AG09319 (cell line): ENCODE results near the gene ADAMTS19.

Experiments used
- DNase-seq: peaks from one replicate; pipeline ENCODE4 v3.0.0-alpha.2; 2010; ENCODE audit warnings: low read depth; ENCODE audit errors: extremely low read depth
- TF ChIP-seq, protein P1 (sequence below): IDR thresholded peaks from 2 replicates; pipeline ENCODE4 v1.5.1; 2011; ENCODE audit warnings: low read depth, mild to moderate bottlenecking, inconsistent platforms, low read length, moderate library complexity

ADAMTS19 gene

DNA sequence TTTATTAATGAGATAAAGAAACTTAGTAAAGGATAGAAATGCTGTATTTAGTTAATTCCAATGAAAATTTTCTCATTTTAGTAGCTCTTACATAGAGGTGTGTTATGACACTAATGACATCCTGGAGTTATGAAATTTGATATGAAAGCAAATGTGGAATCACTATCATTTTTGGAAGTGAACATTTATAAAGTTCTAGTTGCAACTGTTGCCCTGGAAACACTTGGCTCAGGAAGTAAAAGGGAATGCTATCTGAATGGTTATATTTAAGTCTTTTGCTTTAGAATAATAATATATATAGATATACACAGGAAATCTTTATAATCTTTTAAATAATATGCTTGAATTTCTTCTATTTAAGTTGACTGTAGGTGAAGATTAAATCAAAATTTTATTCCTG, 16.7 kb downstream of the ADAMTS19 start:
- no peak for DNase-seq
- TF ChIP-seq, protein P1, sequence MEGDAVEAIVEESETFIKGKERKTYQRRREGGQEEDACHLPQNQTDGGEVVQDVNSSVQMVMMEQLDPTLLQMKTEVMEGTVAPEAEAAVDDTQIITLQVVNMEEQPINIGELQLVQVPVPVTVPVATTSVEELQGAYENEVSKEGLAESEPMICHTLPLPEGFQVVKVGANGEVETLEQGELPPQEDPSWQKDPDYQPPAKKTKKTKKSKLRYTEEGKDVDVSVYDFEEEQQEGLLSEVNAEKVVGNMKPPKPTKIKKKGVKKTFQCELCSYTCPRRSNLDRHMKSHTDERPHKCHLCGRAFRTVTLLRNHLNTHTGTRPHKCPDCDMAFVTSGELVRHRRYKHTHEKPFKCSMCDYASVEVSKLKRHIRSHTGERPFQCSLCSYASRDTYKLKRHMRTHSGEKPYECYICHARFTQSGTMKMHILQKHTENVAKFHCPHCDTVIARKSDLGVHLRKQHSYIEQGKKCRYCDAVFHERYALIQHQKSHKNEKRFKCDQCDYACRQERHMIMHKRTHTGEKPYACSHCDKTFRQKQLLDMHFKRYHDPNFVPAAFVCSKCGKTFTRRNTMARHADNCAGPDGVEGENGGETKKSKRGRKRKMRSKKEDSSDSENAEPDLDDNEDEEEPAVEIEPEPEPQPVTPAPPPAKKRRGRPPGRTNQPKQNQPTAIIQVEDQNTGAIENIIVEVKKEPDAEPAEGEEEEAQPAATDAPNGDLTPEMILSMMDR, result no peak

DNA sequence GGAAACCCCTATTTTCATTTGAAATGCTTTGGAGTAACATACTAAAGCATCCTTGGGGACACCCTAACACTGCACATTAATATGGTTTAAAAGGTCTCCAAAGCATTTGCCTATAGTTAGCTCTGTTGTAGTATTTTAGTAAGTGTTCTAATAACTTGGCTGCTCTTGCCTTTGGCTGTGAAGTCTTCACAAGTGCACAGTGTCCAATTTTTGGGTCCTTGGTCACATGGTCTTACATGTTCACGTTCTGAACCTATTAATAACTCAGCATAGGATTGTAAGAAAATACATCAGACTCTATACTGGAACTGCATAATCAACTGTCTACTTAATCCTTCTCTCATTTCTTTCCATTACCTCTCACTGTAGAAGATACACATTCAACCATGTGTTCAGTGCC, 17.4 kb downstream of the ADAMTS19 start:
- DNase-seq, result no peak
- TF ChIP-seq, protein P1, result no peak

DNA sequence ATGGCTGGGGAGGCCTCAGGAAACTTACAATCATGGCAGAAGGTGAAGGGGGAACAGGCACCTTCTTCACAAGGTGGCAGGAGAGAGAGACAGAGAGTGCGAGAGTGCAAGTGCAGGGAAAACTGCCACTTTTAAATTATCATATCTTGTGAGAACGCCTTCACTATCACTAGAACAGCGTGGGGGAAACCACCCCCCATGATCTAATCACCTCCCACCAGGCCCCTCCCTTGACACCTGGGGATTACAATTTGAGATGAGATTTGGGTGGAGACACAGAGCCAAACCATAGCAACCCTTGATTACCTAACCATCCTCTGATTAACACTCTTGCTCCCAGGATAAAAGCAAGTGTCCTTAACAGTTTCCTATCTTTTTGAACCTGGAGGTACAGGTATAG, 21.1 kb downstream of the ADAMTS19 start:
- no peak for DNase-seq
- TF ChIP-seq, protein P1, result no peak

DNA sequence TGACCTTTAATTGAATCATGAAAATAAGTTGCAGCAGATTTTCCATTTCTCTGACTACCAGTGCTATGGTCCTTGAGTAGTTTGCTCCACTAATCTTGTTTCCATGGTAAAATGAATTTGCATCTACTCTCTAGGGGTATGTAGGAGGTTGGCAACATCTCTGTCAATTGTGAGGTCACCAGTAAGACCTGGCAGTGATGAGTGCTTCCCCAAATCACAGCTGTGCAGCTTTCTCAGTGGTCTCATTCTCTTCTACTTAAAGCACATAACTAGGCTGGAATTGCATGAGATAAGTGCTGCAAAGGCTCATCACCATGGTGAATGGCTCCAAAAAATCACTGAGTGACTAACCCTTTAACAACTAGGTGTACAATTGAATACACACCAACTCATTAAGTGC, 36.3 kb downstream of the ADAMTS19 start:
- DNase-seq, result no peak
- TF ChIP-seq, protein P1, result no peak

DNA sequence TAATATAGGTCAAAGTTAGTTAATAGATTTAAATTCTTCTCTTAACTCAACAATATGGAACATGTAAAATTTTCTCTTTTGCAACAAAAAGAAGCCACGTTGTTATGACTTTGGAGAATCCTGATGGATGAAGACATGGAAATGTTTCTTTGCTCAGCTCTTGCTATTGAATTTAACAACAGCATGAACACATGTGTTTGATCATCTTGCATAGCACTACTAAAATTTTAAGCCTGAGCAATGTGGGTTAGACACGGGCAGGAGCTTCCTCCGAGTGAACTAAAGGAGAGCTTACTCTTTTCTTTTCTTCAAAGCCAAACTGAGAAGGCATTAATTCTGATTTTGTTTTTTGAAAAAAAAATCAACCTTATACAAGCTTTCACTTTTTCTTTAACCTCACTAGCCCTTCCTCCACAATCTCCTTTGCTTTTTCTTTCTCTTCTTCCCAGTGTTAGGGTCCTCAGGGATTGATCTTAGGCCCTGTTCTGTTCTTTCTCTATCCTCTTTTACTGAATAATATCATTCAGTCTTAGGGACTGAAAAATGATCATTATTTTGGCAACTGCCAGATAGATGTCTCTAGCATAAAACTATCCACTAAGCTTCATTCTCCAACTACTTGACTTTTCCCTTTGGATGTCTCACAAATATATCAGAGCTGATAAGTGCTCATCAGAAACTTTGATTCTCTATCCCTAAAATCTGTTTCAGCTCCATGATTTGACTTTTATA, 36.9 kb downstream of the ADAMTS19 start:
- no peak for DNase-seq
- TF ChIP-seq, protein P1, result no peak

DNA sequence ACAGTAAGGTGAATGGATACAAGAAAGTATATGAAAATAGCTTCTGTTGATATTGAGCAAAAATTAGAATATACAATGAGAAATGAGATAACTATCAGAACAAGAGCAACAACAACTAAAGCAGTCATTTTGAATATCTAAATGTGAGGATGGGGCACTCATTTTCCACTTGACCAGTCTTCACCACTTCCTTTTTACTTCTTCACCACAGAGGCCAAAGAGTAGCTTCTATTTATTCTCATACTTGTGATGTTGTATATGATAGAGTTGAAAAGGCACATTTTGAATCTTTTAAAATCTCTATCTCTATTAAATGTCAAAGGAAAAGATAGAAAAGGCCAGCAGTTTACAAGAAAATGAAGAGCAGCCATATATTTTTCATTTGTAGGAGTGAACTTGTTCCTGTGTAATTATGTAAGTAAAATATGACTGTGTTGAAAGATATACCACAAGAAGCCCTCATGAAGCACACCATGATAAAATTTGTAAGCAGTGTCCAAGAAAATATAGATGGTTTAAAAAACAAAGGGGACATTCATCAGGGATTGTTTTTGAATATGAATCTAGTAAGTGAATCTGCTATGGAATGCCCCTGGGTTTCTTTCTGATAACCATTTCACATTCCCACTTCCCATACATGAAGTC, 39.2 kb downstream of the ADAMTS19 start:
- no peak for DNase-seq
- TF ChIP-seq, protein P1, result no peak

DNA sequence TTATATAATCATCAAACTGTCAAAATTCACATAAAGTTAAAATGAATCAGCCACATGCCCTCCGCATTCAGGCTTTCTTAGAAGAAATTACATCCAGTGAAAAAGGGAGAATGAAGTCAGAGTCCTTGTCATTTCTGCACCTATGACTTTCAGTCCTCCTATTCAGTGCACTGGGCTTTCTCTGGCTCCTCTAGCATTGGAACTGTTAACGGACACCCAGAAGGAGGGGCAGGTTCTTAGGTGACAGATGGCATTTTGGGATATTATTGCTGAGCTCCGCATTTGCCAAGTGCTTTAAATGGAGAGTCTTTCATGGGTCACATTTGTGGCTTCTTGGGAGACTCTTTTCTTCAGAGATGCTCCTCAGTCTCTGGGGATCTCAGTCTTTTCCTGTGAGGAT, 40.0 kb downstream of the ADAMTS19 start:
- TF ChIP-seq, protein P1, result no peak
- no peak for DNase-seq
